Ovary (tissue), 1 donor: ENCODE results near the gene LSR.

ENCODE experiments used
- EP300 ChIP-seq: sonication (generic); formaldehyde crosslinking; IDR thresholded peaks from one replicate; pipeline ENCODE4 v1.6.1; 2017; ENCODE audit warnings: antibody characterized with exemption
- POLR2A ChIP-seq: fragments of 450-650 bp; IDR thresholded peaks from one replicate; pipeline ENCODE4 v1.6.1; 2017; ENCODE audit warnings: antibody characterized with exemption, mild to moderate bottlenecking, moderate library complexity

DNA sequence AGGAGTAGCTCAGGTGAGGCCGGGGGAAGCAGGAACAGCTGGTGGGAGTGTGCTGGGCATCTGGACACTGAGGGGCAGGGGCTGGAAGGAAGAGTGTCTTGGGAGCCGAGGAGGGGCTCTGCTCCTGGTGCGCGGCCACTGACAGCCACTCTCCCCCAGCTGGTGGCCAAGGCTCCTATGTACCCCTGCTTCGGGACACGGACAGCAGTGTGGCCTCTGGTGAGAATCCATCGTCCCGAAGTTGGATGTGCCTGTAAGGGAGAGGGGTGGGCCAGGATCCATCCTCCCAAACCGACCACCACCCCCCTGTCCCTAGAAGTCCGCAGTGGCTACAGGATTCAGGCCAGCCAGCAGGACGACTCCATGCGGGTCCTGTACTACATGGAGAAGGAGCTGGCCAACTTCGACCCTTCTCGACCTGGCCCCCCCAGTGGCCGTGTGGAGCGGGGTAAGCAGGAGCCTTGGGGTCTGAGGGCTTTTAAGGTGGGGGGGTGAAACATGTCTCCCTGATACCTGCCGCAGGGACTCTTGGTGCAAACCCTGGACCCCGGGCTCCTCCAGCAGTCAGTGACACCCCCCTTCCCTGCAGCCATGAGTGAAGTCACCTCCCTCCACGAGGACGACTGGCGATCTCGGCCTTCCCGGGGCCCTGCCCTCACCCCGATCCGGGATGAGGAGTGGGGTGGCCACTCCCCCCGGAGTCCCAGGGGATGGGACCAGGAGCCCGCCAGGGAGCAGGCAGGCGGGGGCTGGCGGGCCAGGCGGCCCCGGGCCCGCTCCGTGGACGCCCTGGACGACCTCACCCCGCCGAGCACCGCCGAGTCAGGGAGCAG lies 17.9 kb downstream of the LSR start:
- no peak for TF ChIP-seq EP300
- TF ChIP-seq POLR2A, result no peak
